ENCODE results near the gene LRRC28. TPM values are rescaled to one million over a fixed set of nuclear protein-coding genes. Genes with fewer than 3 reads are reported as not detected.
"Not testable (repeated sequence)": the region's sequence is repeated elsewhere in the genome, so short reads cannot be mapped to it uniquely, and the experiment has no call there.

The LRRC28 gene
- total RNA-seq, 1 donor from 2014 or later, result 23.8 TPM

- peaks cover 12% of the 10 kb centered on the region for H3K4me1 ChIP-seq
- no peak overlapping the region for H3K4me3 ChIP-seq
- intact Hi-C loops (cut with DNase I), result no loop called here
- DNase-seq (ENCODE audit: extremely low spot score in 2 of 2), result no peak
- no peak for TF ChIP-seq POLR2AphosphoS5 (IDR thresholded peaks at IDR 0.05; ENCODE audit: insufficient read depth in 1 of 2, low read depth in 1 of 2)
- no peak for TF ChIP-seq CTCF (IDR thresholded peaks at IDR 0.05)
- TF ChIP-seq POLR2A (IDR thresholded peaks at IDR 0.05), result no peak
- no peaks in the 10 kb centered on the region for H3K9me3 ChIP-seq
- H3K36me3 ChIP-seq, result no peaks in the 10 kb centered on the region
- no peaks in the 10 kb centered on the region for H3K27me3 ChIP-seq
- no peak overlapping the region for H3K27ac ChIP-seq
Measured at GRCh38 chr15:99399061-99399460, 147.8 kb downstream of the LRRC28 start.

GRCh38 chr15:99399618-99400017 lies 148.3 kb downstream of the LRRC28 start:
- H3K36me3 ChIP-seq, result no peaks in the 10 kb centered on the region
- H3K27ac ChIP-seq, result no peak overlapping the region
- intact Hi-C loops (cut with DNase I), result no loop called here
- no peaks in the 10 kb centered on the region for H3K9me3 ChIP-seq
- no peak overlapping the region for H3K4me3 ChIP-seq
- no peaks in the 10 kb centered on the region for H3K27me3 ChIP-seq
- no peak for DNase-seq (ENCODE audit: extremely low spot score in 2 of 2)
- peaks cover 12% of the 10 kb centered on the region for H3K4me1 ChIP-seq
- TF ChIP-seq CTCF (IDR thresholded peaks at IDR 0.05) (no peak), POLR2AphosphoS5 (IDR thresholded peaks at IDR 0.05; ENCODE audit: insufficient read depth in 1 of 2, low read depth in 1 of 2) (no peak), POLR2A (IDR thresholded peaks at IDR 0.05) (no peak)

GRCh38 chr15:99401216-99401615 lies 149.9 kb downstream of the LRRC28 start:
- peaks cover 12% of the 10 kb centered on the region for H3K4me1 ChIP-seq
- intact Hi-C loops (cut with DNase I); DNase-seq (ENCODE audit: extremely low spot score in 2 of 2); H3K9me3 ChIP-seq; H3K27ac ChIP-seq; H3K36me3 ChIP-seq; H3K4me3 ChIP-seq; H3K27me3 ChIP-seq: not testable (repeated sequence)

- H3K4me3 ChIP-seq, result no peak overlapping the region
- no peaks in the 10 kb centered on the region for H3K36me3 ChIP-seq
- peaks cover 12% of the 10 kb centered on the region for H3K4me1 ChIP-seq
- H3K9me3 ChIP-seq, result no peaks in the 10 kb centered on the region
- no peak for TF ChIP-seq POLR2AphosphoS5 (IDR thresholded peaks at IDR 0.05; ENCODE audit: insufficient read depth in 1 of 2, low read depth in 1 of 2)
- TF ChIP-seq POLR2A (IDR thresholded peaks at IDR 0.05), result no peak
- TF ChIP-seq CTCF (IDR thresholded peaks at IDR 0.05), result no peak
- DNase-seq (ENCODE audit: extremely low spot score in 2 of 2), result no peak
- no peaks in the 10 kb centered on the region for H3K27me3 ChIP-seq
- H3K27ac ChIP-seq, result peak overlapping the region; percentile 50
- intact Hi-C loops (cut with DNase I), result no loop called here
Measured at GRCh38 chr15:99402014-99402729, 150.9 kb downstream of the LRRC28 start.

GRCh38 chr15:99403597-99403996 lies 152.3 kb downstream of the LRRC28 start:
- TF ChIP-seq CTCF (IDR thresholded peaks at IDR 0.05) (no peak), POLR2AphosphoS5 (IDR thresholded peaks at IDR 0.05; ENCODE audit: insufficient read depth in 1 of 2, low read depth in 1 of 2) (no peak), POLR2A (IDR thresholded peaks at IDR 0.05) (no peak)
- H3K27me3 ChIP-seq, result no peaks in the 10 kb centered on the region
- intact Hi-C loops (cut with DNase I), result no loop called here

More at GRCh38 chr15:99403597-99403996, 152.3 kb downstream of the LRRC28 start:
- H3K4me1 ChIP-seq, result peaks cover 22% of the 10 kb centered on the region
- no peak overlapping the region for H3K27ac ChIP-seq
- H3K36me3 ChIP-seq, result no peaks in the 10 kb centered on the region
- H3K4me3 ChIP-seq, result no peak overlapping the region
- DNase-seq (ENCODE audit: extremely low spot score in 2 of 2), result no peak
- no peaks in the 10 kb centered on the region for H3K9me3 ChIP-seq
